HCT116 (cell line): ENCODE data around the gene TACO1. TPM values are rescaled to one million over a fixed set of nuclear protein-coding genes. Genes with fewer than 3 reads are reported as not detected.

ENCODE experiments used
- ATAC-seq: fragments of 200-7000 bp; cut with Tn5 transposase; 2 replicates; pipeline ENCODE4 v1.9.1; 2020; ENCODE audit warnings: mild to moderate bottlenecking, moderate library complexity
- Bru-seq: library from RNA; stranded (reverse); fragments of 400-500 nt; gene quantifications from one replicate; lab custom pipeline; 2021; lab: Mats Ljungman, UMichigan
- BruChase-seq, 2 experiments: library from RNA; stranded (reverse); fragments of 400-500 nt; gene quantifications; one replicate each; lab custom pipeline; 2021; lab: Mats Ljungman, UMichigan
- BruUV-seq: library from RNA; stranded (reverse); fragments of 400-500 nt; replicated peaks from 2 replicates; lab custom pipeline; 2021; lab: Mats Ljungman, UMichigan
- CTCF ChIA-PET: fragments of 300-600 bp; sonication (Branson Sonifier 250); formaldehyde crosslinking; loops from one replicate; lab custom pipeline; 2021; ENCODE audit warnings: antibody characterized with exemption; lab: Charles Lee
- POLR2A ChIA-PET: fragments of 300-600, 350-600 bp; sonication (Branson Sonifier 250); formaldehyde crosslinking; loops from one replicate; lab custom pipeline; 2021; ENCODE audit warnings: antibody characterized with exemption; lab: Charles Lee
- RAD21 ChIA-PET, 2 experiments: fragments of 300-600 bp; sonication (Branson Sonifier 250); formaldehyde crosslinking; loops; one replicate each; lab custom pipeline; 2023; ENCODE audit warnings: low total read pairs in 2 of 2; ENCODE audit not compliant: uncharacterized antibody in 2 of 2, unreplicated experiment in 2 of 2, low non-redundant PET in 1 of 2; lab: Charles Lee
- DNase-seq: peaks from one replicate; pipeline ENCODE4 v3.0.0-alpha.2; 2010; ENCODE audit warnings: low read depth, low spot score
- H2AFZ ChIP-seq: fragments of 200-600 bp; shearing (Covaris generic), sonication (generic); 2 replicates; pipeline ENCODE4 v1.6.1; 2017; ENCODE audit warnings: low read depth, mixed run types, mixed read lengths, antibody characterized with exemption, low read length; ENCODE audit not compliant: poor library complexity, severe bottlenecking
- H3K27ac ChIP-seq: 2 replicates; pipeline ENCODE4 v1.5.1; 2012; ENCODE audit warnings: low read depth, low read length
- H3K27me3 ChIP-seq: fragments of 200-600 bp; sonication (generic); 2 replicates; pipeline ENCODE4 v1.6.1; 2016; ENCODE audit warnings: mixed run types, low read length, mixed read lengths; ENCODE audit not compliant: insufficient read depth
- H3K36me3 ChIP-seq, 2 experiments: fragments of 200-500 bp in 1 of 2; fragments of 200-600 bp in 1 of 2; sonication (Bioruptor generic) in 1 of 2; sonication (generic) in 1 of 2; 2 replicates each; pipeline versions ENCODE4 v1.5.1 to v1.6.1; 2014 to 2016; ENCODE audit warnings: low read length in 2 of 2, inconsistent platforms in 1 of 2, mixed read lengths in 1 of 2, mixed run types in 1 of 2; ENCODE audit not compliant: insufficient read depth in 2 of 2, control insufficient read depth in 1 of 2
- H3K4me1 ChIP-seq, 2 experiments: fragments of 200-600 bp in 1 of 2; sonication (generic) in 1 of 2; 2 replicates each; pipeline versions ENCODE4 v1.5.1 to v1.6.1; 2012 to 2017; ENCODE audit warnings: low read length in 2 of 2, inconsistent platforms in 1 of 2, mild to moderate bottlenecking in 1 of 2, mixed read lengths in 1 of 2, mixed run types in 1 of 2, moderate library complexity in 1 of 2; ENCODE audit not compliant: insufficient read depth in 2 of 2, control insufficient read depth in 1 of 2
- H3K4me2 ChIP-seq: fragments of 200-600 bp; sonication (generic); 2 replicates; pipeline ENCODE4 v1.6.1; 2017; ENCODE audit warnings: mixed run types, low read length, mixed read lengths
- H3K4me3 ChIP-seq, 2 experiments: fragments of 200-600 bp in 1 of 2; sonication (generic) in 1 of 2; replicated peaks in 1 of 2; 2 replicates each; pipeline ENCODE4 v1.5.1; 2011 to 2016; ENCODE audit warnings: low read length in 2 of 2, control low read depth in 1 of 2, low read depth in 1 of 2, mild to moderate bottlenecking in 1 of 2, mixed read lengths in 1 of 2, mixed run types in 1 of 2
- H3K79me2 ChIP-seq: fragments of 200-600 bp; sonication (generic); 2 replicates; pipeline ENCODE4 v1.6.1; 2017; ENCODE audit warnings: mild to moderate bottlenecking, mixed run types, low read length, moderate library complexity, mixed read lengths; ENCODE audit not compliant: insufficient read depth
- H3K9ac ChIP-seq: fragments of 200-600 bp; sonication (generic); 2 replicates; pipeline ENCODE4 v1.6.1; 2016; ENCODE audit warnings: low read length, mixed read lengths
- H3K9me2 ChIP-seq: fragments of 200-600 bp; sonication (generic), shearing (Covaris generic); 2 replicates; pipeline ENCODE4 v1.6.1; 2017; ENCODE audit warnings: mixed run types, mild to moderate bottlenecking, moderate library complexity; ENCODE audit not compliant: insufficient read depth
- H3K9me3 ChIP-seq, 2 experiments: fragments of 200-500 bp in 1 of 2; fragments of 200-600 bp in 1 of 2; sonication (Bioruptor generic) in 1 of 2; sonication (generic) in 1 of 2; 2 replicates each; pipeline ENCODE4 v1.6.1; 2014 to 2017; ENCODE audit warnings: low read length in 2 of 2, mixed read lengths in 2 of 2, inconsistent platforms in 1 of 2, low read depth in 1 of 2, mild to moderate bottlenecking in 1 of 2, mixed run types in 1 of 2, moderate library complexity in 1 of 2; ENCODE audit not compliant: control insufficient read depth in 1 of 2, insufficient read depth in 1 of 2
- H4K20me1 ChIP-seq: fragments of 200-600 bp; sonication (generic), shearing (Covaris generic); 2 replicates; pipeline ENCODE4 v1.6.1; 2017; ENCODE audit warnings: mixed run types, mild to moderate bottlenecking, moderate library complexity; ENCODE audit not compliant: insufficient read depth
- CBX3 ChIP-seq: IDR thresholded peaks from 2 replicates; pipeline ENCODE4 v1.6.1; 2012; ENCODE audit warnings: low read depth
- CEBPB ChIP-seq: IDR thresholded peaks from 2 replicates; pipeline ENCODE4 v1.6.1; 2012; ENCODE audit warnings: low read depth
- EGR1 ChIP-seq: IDR thresholded peaks from 2 replicates; pipeline ENCODE4 v1.6.1; 2012; ENCODE audit warnings: low read depth
- ELF1 ChIP-seq: IDR thresholded peaks from 2 replicates; pipeline ENCODE4 v1.6.1; 2012; ENCODE audit warnings: low read depth, borderline replicate concordance
- EZH2 ChIP-seq: fragments of 200-600 bp; sonication (generic); IDR thresholded peaks from 2 replicates; pipeline ENCODE4 v1.6.1; 2017; ENCODE audit warnings: antibody characterized with exemption, mixed run types
- EZH2phosphoT487 ChIP-seq: fragments of 200-600 bp; IDR thresholded peaks from 2 replicates; pipeline ENCODE4 v1.6.1; 2018; ENCODE audit warnings: antibody characterized with exemption, borderline replicate concordance
- FOSL1 ChIP-seq: IDR thresholded peaks from 2 replicates; pipeline ENCODE4 v1.6.1; 2012; ENCODE audit warnings: low read depth
- JUND ChIP-seq: IDR thresholded peaks from 2 replicates; pipeline ENCODE4 v1.6.1; 2012
- MAX ChIP-seq: IDR thresholded peaks from 2 replicates; pipeline ENCODE4 v1.6.1; 2012
- POLR2A ChIP-seq: IDR thresholded peaks from 2 replicates; pipeline ENCODE4 v1.7.0; 2011; ENCODE audit warnings: borderline replicate concordance; ENCODE audit not compliant: insufficient read depth, insufficient read length; ENCODE audit errors: extremely low read depth
- RAD21 ChIP-seq: IDR thresholded peaks from 2 replicates; pipeline ENCODE4 v1.6.1; 2012; ENCODE audit warnings: low read depth, mild to moderate bottlenecking
- REST ChIP-seq: IDR thresholded peaks from 2 replicates; pipeline ENCODE4 v1.6.1; 2012; ENCODE audit warnings: low read depth
- SIN3A ChIP-seq: IDR thresholded peaks from 2 replicates; pipeline ENCODE4 v1.6.1; 2012; ENCODE audit warnings: low read depth
- SP1 ChIP-seq: IDR thresholded peaks from 2 replicates; pipeline ENCODE4 v1.6.1; 2012; ENCODE audit warnings: low read depth
- SRF ChIP-seq: IDR thresholded peaks from 2 replicates; pipeline ENCODE4 v1.6.1; 2012; ENCODE audit warnings: low read depth
- TCF7L2 ChIP-seq: IDR thresholded peaks from 2 replicates; pipeline ENCODE4 v1.7.0; 2011; ENCODE audit warnings: borderline replicate concordance, inconsistent platforms; ENCODE audit not compliant: insufficient read depth, insufficient read length; ENCODE audit errors: extremely low read depth
- YY1 ChIP-seq: IDR thresholded peaks from 2 replicates; pipeline ENCODE4 v1.6.1; 2011; ENCODE audit warnings: low read length, low read depth, moderate library complexity, mild to moderate bottlenecking; ENCODE audit not compliant: insufficient replicate concordance; ENCODE audit errors: extremely low read depth
- ZBTB33 ChIP-seq: IDR thresholded peaks from 2 replicates; pipeline ENCODE4 v1.6.1; 2011; ENCODE audit warnings: mild to moderate bottlenecking, low read length, moderate library complexity; ENCODE audit not compliant: insufficient replicate concordance; ENCODE audit errors: extremely low read depth
- ZNF274 ChIP-seq: fragments of 200-500 bp; sonication (Bioruptor generic); IDR thresholded peaks from 2 replicates; pipeline ENCODE4 v1.6.1; 2014; ENCODE audit warnings: mild to moderate bottlenecking, low read depth, low read length, inconsistent platforms
- intact Hi-C: fragments of 100-400 bp; cut with micrococcal nuclease; formaldehyde crosslinking; loops from 2 replicates; pipeline ENCODE4 v1.10.0; 2022
- long read RNA-seq: library from polyadenylated mRNA; unstranded; transcript quantifications from one replicate; pipeline ENCODE4 v2.0.0, GENCODE V29; 2021; ENCODE audit not compliant: unreplicated experiment
- polyA plus RNA-seq: library from polyadenylated mRNA; unstranded; fragments of >200 nt; gene quantifications from 2 replicates; pipeline ENCODE4 v1.2.1, GENCODE V29; 2012; ENCODE audit warnings: missing spikeins
- total RNA-seq: library from RNA; stranded (reverse); gene quantifications from one replicate; pipeline ENCODE4 v1.2.1, GENCODE V29; 2021; ENCODE audit not compliant: unreplicated experiment

The TACO1 gene
- total RNA-seq (39.6 TPM), Bru-seq, nascent RNA (percentile 76 among the genes with signal in this experiment), BruChase-seq, experiment 1, labeled RNA remaining after a 6-hour chase (percentile 77 among the genes with signal in this experiment), BruChase-seq, experiment 2, labeled RNA remaining after a 2-hour chase (percentile 82 among the genes with signal in this experiment)
- 36.3 and 41.6 TPM in 2 replicates for polyA plus RNA-seq
- long read RNA-seq, transcript TACO1-201 (5 exons, 1,469 nt): major isoform, 50 of 61 reads
- long read RNA-seq, partial matches to known transcripts: 4 of 61 reads
- long read RNA-seq, other reads (novel, unspliced or antisense): 6 of 61 reads

- H3K79me2 ChIP-seq: peaks cover 17% of the 10 kb centered on the region
- no peaks in the 10 kb centered on the region for H3K27me3 ChIP-seq
- ChIA-PET CTCF (interaction anchor here (2.8 kb wide), 1 partner anchor 11 kb away, joined by 11 read pairs; no protein-coding TSS in a partner anchor), POLR2A (interaction anchor here (1.3 to 2.2 kb wide), 2 partner anchors 17 to 21 kb away, joined by 4 to 6 read pairs; partner anchors contain the start of gene MAP3K3), RAD21 (interaction anchor here in 1 of 2 experiments (0.6 kb wide), 1 partner anchor 57 kb away, joined by 4 read pairs; no protein-coding TSS in a partner anchor)
- H3K4me3 ChIP-seq: peak within 1 kb of the TSS; percentile 92 to 93
- DNase-seq: peak; percentile 79
- no peaks in the 10 kb centered on the region for H4K20me1 ChIP-seq
- intact Hi-C loops: loop anchor here (5.0 kb wide), 1 partner anchor 49 kb away; the partner anchor contains the start of gene DCAF7
- no TSS peak for BruUV-seq
- peak within 1 kb of the TSS; percentile 84 for H3K9ac ChIP-seq
- ATAC-seq: peak; percentile 97
- H3K9me2 ChIP-seq: no peaks in the 10 kb centered on the region
- H3K36me3 ChIP-seq: peaks cover 8 to 12% of the 10 kb centered on the region in 2 experiments; a peak in 2 of 4 replicates
- peak within 1 kb of the TSS; percentile 48 for H3K27ac ChIP-seq
- peaks cover 7 to 20% of the 10 kb centered on the region in 2 experiments for H3K4me1 ChIP-seq
- H3K9me3 ChIP-seq: no peaks in the 10 kb centered on the region
- H3K4me2 ChIP-seq: peak within 1 kb of the TSS; percentile 95
- peak within 1 kb of the TSS; percentile 50 for H2AFZ ChIP-seq
- 0 out of 2 replicates have a peak, but pooled peaks have one; percentile 18 for TF ChIP-seq EGR1
- no peak for TF ChIP-seq REST
- TF ChIP-seq TCF7L2: peak; percentile 66
- TF ChIP-seq POLR2A: peak; percentile 73
- no peak for TF ChIP-seq FOSL1
- peak; percentile 91 for TF ChIP-seq YY1
- no peak; the same call in 1 of the 2 replicates for TF ChIP-seq ELF1
- no peak for TF ChIP-seq CEBPB
- no peak for TF ChIP-seq ZNF274
- peak; percentile 99 for TF ChIP-seq CBX3
- peak; percentile 71 for TF ChIP-seq ZBTB33
- 0 out of 2 replicates have a peak, but pooled peaks have one; percentile 37 for TF ChIP-seq JUND
- TF ChIP-seq RAD21: peak; percentile 19; the same call in 1 of the 2 replicates
- peak; percentile 71; the same call in 1 of the 2 replicates for TF ChIP-seq SRF
- peak; percentile 79 for TF ChIP-seq MAX
- TF ChIP-seq EZH2phosphoT487: no peak
- no peak; the same call in none of the 2 replicates for TF ChIP-seq SIN3A
- no peak for TF ChIP-seq EZH2
- TF ChIP-seq SP1: peak; percentile 50; the same call in 1 of the 2 replicates
These were observed at the start of gene TACO1 for GRCh38 chr17:63600569-63601438. Gene TACO1, plus strand, starts transcription at chr17:63600895. Its CDS starts 189 bp downstream, at chr17:63601084.
